ENCODE data around the gene KDR.

DNA sequence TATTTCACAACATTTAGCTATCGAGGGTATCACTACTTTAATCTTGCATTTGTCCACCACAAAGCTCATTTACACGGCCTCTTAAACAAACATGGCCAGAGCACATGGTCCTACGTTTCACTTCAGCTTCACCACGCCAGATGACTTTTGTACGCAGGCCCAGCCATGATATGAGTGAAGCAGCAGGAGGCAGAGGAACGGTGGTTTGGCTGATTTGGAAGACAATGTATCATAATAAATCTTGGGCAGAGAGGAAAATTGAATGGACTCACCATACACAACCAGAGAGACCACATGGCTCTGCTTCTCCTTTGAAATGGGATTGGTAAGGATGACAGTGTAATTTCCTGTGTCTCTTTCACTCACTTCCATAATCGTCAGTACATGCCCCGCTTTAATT lies 15.3 kb downstream of the KDR start:
- TF ChIP-seq, protein P1, sequence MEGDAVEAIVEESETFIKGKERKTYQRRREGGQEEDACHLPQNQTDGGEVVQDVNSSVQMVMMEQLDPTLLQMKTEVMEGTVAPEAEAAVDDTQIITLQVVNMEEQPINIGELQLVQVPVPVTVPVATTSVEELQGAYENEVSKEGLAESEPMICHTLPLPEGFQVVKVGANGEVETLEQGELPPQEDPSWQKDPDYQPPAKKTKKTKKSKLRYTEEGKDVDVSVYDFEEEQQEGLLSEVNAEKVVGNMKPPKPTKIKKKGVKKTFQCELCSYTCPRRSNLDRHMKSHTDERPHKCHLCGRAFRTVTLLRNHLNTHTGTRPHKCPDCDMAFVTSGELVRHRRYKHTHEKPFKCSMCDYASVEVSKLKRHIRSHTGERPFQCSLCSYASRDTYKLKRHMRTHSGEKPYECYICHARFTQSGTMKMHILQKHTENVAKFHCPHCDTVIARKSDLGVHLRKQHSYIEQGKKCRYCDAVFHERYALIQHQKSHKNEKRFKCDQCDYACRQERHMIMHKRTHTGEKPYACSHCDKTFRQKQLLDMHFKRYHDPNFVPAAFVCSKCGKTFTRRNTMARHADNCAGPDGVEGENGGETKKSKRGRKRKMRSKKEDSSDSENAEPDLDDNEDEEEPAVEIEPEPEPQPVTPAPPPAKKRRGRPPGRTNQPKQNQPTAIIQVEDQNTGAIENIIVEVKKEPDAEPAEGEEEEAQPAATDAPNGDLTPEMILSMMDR (IDR thresholded peaks at IDR 0.05), result no peak
- no peak for TF ChIP-seq POLR2A (IDR thresholded peaks at IDR 0.05)
